ENCODE results near the gene INO80C.
A peak's percentile ranks its signal among the peaks of the same experiment; 100 is the strongest.
"Not testable (repeated sequence)": the region's sequence is repeated elsewhere in the genome, so short reads cannot be mapped to it uniquely, and the experiment has no call there.

Gene INO80C

DNA sequence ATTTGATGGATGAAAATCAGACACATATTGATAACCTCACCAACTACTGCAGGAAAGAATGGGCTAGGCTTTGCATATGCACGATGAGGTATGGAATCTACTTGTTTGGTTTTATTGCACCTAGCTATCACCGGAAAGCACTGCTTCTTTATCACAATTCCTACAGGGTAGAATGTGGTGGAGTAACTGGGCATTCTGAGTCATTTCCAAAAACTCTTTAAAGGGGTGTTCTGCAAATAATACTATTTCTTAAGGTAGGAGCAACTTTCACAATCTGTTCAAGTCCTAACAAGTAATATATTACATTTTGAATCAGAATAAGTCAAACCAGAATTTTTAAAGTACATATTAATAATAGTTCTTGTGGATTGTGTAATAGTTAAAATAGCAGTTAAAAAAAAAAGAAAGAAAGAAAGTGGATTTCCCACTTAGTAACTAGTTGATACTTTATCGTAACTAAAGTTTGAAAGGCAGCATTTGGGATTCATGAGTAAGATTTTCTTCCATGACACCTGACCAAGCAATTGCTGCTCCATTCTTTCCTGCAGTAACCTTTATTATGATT, 40.5 kb downstream of the INO80C start:
- TF ChIP-seq, protein P1, sequence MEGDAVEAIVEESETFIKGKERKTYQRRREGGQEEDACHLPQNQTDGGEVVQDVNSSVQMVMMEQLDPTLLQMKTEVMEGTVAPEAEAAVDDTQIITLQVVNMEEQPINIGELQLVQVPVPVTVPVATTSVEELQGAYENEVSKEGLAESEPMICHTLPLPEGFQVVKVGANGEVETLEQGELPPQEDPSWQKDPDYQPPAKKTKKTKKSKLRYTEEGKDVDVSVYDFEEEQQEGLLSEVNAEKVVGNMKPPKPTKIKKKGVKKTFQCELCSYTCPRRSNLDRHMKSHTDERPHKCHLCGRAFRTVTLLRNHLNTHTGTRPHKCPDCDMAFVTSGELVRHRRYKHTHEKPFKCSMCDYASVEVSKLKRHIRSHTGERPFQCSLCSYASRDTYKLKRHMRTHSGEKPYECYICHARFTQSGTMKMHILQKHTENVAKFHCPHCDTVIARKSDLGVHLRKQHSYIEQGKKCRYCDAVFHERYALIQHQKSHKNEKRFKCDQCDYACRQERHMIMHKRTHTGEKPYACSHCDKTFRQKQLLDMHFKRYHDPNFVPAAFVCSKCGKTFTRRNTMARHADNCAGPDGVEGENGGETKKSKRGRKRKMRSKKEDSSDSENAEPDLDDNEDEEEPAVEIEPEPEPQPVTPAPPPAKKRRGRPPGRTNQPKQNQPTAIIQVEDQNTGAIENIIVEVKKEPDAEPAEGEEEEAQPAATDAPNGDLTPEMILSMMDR (IDR thresholded peaks at IDR 0.05; ENCODE audit: insufficient read depth, low read depth, low read length, missing control alignments) = no peak
- peak; percentile 93 for DNase-seq (ENCODE audit: low read depth)
- H3K4me3 ChIP-seq (ENCODE audit: low read length) = no peak overlapping the region

DNA sequence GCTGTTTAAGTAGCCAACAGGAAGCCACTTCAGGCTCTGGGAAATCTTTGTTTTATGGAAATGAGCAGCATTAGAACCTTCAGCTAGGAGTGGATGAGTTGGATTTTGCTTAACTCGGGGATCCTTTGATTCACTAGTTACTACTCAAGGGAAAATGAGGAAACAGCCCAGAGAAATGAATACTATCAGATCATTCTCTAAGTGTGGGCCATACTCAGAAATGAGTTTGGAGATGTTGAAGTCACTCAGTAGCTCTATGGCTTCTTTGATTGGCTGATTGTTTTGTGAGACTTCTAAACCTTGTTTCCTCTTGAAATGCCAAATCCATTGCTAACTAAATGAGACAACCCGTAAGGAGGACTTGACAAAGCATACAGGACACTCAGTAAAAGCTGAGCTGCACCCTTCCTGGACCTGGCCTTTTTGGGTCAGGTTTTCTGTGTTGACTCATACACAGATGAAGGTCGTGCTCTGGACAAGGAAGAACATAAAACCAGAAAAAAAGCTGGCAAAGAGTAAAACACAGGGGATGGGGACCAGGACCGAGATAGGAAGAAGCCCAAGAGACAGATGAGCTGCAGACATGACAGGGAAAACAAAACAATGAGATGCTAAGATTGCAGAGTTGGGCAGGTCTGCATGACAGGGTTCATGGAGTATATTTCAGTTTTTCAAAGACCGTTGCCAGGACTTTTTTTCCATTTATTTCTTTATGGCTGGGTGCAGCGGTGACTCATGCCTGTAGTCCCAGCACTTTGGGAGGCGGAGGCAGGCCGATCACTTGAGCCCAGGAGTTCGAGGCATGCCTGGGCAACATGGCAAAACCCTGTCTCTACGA, 41.6 kb downstream of the INO80C start:
- DNase-seq (ENCODE audit: low read depth) = peak; percentile 83
- no peak overlapping the region for H3K4me3 ChIP-seq (ENCODE audit: low read length)
- TF ChIP-seq, protein P1 (IDR thresholded peaks at IDR 0.05; ENCODE audit: insufficient read depth, low read depth, low read length, missing control alignments) = no peak

DNA sequence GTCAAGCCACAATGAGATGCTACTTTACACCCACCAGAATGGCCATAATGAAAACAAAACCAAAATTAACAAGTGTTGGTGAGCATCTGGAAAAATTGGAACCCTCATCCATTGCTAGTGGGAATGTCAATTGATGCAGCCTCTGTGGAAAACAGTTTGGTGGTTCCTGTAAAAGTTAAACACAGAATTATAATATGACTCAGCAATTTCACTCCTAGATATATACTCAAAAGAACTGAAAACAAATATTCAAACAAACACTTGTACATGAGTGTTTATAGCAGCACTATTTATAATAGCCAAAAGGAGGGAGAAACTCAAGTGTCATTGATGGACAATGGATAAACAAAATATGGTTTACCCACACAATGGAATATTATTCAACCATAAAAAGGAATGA, 43.0 kb downstream of the INO80C start:
- DNase-seq (ENCODE audit: low read depth) = no peak
- TF ChIP-seq, protein P1 (IDR thresholded peaks at IDR 0.05; ENCODE audit: insufficient read depth, low read depth, low read length, missing control alignments) = no peak
- H3K4me3 ChIP-seq (ENCODE audit: low read length) = no peak overlapping the region

DNA sequence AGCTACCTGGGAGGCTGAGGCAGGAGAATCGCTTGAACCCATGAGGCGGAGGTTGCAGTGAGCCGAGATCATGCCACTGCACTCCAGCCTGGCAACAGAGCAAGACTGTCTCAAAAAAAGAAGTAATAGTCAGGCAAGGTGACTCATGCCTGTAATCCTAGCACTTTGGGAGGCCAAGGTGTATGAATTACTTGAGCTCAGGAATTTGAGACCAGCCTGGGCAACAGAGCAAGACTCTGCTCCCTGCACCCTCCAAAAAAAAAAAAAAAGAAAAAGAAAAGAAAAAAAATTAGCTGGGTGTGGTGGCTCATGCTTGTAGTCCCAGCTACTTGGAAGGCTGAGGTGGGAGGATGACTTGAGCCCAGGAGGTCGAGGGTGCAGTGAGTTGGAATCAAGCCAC, 44.7 kb downstream of the INO80C start:
- H3K4me3 ChIP-seq (ENCODE audit: low read length) = not testable (repeated sequence)

DNA sequence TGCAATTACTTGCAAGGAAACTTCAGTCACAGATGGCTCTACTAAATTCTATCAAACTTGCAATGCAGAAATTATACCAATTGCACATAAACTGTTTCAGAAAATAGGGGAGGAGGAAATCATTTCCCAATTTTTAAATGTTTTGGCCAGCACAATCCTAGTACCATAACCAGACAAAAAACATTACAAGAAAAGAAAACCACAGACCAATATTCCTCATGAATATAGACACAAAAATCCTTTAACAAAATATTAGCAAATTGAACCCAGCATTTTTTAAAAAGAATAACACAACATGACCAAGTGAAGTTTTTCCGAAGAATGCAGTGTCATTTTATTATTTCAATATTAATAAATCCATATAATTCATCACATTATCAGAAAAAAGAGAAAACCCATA, 45.8 kb downstream of the INO80C start:
- no peak overlapping the region for H3K4me3 ChIP-seq (ENCODE audit: low read length)
- DNase-seq (ENCODE audit: low read depth) = no peak
- TF ChIP-seq, protein P1 (IDR thresholded peaks at IDR 0.05; ENCODE audit: insufficient read depth, low read depth, low read length, missing control alignments) = no peak

More for the DNA sequence above, 44.7 kb downstream of the INO80C start:
- DNase-seq (ENCODE audit: low read depth) = peak; percentile 61

DNA sequence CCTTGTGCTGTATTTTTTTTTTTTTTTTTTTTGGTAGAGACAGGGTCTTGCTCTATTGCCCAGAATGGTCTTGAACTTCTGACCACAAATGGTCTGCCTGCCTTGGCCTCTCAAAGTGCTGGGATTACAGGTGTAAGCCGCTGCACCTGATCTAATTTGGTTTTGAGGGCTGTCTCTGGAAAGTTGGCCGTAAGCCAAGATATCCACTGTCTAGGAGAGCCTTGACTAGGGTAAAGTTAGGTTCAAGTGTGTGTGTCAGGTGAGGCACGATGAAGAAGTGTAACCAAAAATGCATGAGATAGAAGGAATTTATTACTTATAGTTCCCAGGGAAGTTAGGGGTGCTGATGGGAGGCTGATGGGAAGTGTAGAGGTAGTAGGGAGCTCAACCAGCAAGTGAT, 46.7 kb downstream of the INO80C start:
- no peak overlapping the region for H3K4me3 ChIP-seq (ENCODE audit: low read length)
- TF ChIP-seq, protein P1 (IDR thresholded peaks at IDR 0.05; ENCODE audit: insufficient read depth, low read depth, low read length, missing control alignments) = no peak
- no peak for DNase-seq (ENCODE audit: low read depth)

DNA sequence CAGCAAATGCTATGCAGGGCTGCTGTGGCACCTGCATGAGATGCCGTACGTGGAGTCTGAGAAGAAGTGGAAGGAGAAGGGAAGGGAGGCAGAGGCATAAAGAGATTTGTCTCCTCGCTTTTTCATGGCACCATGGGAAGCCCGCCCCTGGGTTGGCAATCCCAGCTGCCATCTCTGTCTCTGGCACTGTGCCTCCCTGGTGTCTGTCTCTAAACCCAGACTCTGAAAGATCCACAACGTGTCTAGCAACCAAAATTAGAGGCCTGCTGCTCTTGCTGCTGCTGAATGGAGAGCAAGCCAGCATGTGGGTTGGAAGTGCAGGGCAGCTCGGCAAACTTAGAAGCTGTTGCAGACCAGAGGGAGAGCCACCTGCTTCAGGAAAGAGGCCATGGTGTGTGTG, 53.1 kb downstream of the INO80C start:
- TF ChIP-seq, protein P1 (IDR thresholded peaks at IDR 0.05; ENCODE audit: insufficient read depth, low read depth, low read length, missing control alignments) = no peak
- DNase-seq (ENCODE audit: low read depth) = no peak
- H3K4me3 ChIP-seq (ENCODE audit: low read length) = no peak overlapping the region

Measured in epithelial cell of esophagus (primary cell).